Neural progenitor cell (in vitro differentiated cells): ENCODE measurements around the gene CORT. TPM values are rescaled to one million over a fixed set of nuclear protein-coding genes. Genes with fewer than 3 reads are reported as not detected.
"Not testable (repeated sequence)": the region's sequence is repeated elsewhere in the genome, so short reads cannot be mapped to it uniquely, and the experiment has no call there.

Experiments used
- DNase-seq: peaks from one replicate; pipeline ENCODE4 v3.0.0-alpha.2; 2016; ENCODE audit warnings: low spot score
- H2AFZ ChIP-seq: fragments of 200-600 bp; sonication (generic); replicated peaks from 2 replicates; pipeline ENCODE4 v1.6.1; 2016; ENCODE audit warnings: antibody characterized with exemption
- H3F3A ChIP-seq: fragments of 200-600 bp; sonication (generic); 2 replicates; pipeline ENCODE4 v1.6.1; 2016; ENCODE audit warnings: antibody characterized with exemption, low read depth
- H3K27ac ChIP-seq: fragments of 200-600 bp; sonication (generic); 2 replicates; pipeline ENCODE4 v1.5.1; 2016; ENCODE audit warnings: mild to moderate bottlenecking
- H3K27me3 ChIP-seq: fragments of 200-600 bp; sonication (generic); 2 replicates; pipeline ENCODE4 v1.6.1; 2016; ENCODE audit warnings: mild to moderate bottlenecking, moderate library complexity
- H3K36me3 ChIP-seq: fragments of 200-600 bp; sonication (generic); 2 replicates; pipeline ENCODE4 v1.5.1; 2016
- H3K4me1 ChIP-seq: fragments of 200-600 bp; sonication (generic); 2 replicates; pipeline ENCODE4 v1.6.1; 2016; ENCODE audit warnings: mixed run types
- H3K4me2 ChIP-seq: fragments of 200-600 bp; sonication (generic); 2 replicates; pipeline ENCODE4 v1.6.1; 2016
- H3K4me3 ChIP-seq: fragments of 200-600 bp; sonication (generic); 2 replicates; pipeline ENCODE4 v1.5.1; 2016
- H3K79me2 ChIP-seq: fragments of 200-600 bp; sonication (generic); 2 replicates; pipeline ENCODE4 v1.6.1; 2016; ENCODE audit warnings: low read depth
- H3K9ac ChIP-seq: fragments of 200-600 bp; sonication (generic); 2 replicates; pipeline ENCODE4 v1.6.1; 2016
- H3K9me3 ChIP-seq: fragments of 200-600 bp; sonication (generic); 2 replicates; pipeline ENCODE4 v1.5.1; 2016; ENCODE audit warnings: low read depth
- H4K20me1 ChIP-seq: fragments of 200-600 bp; sonication (generic); 2 replicates; pipeline ENCODE4 v1.6.1; 2016; ENCODE audit warnings: low read depth
- H3K27ac Mint-ChIP-seq: 3 replicates; pipeline ENCODE4 v1.8.0; 2021; ENCODE audit warnings: mixed read lengths
- H3K27me3 Mint-ChIP-seq: 2 replicates; pipeline ENCODE4 v1.8.0; 2022; ENCODE audit warnings: low read depth, mild to moderate bottlenecking, inconsistent platforms, moderate library complexity, mixed read lengths; ENCODE audit not compliant: insufficient read depth
- H3K36me3 Mint-ChIP-seq: 3 replicates; pipeline ENCODE4 v1.8.0; 2021; ENCODE audit warnings: mixed read lengths
- H3K4me1 Mint-ChIP-seq: 3 replicates; pipeline ENCODE4 v1.8.0; 2021; ENCODE audit warnings: mixed read lengths
- H3K4me3 Mint-ChIP-seq: 3 replicates; pipeline ENCODE4 v1.8.0; 2021; ENCODE audit warnings: mild to moderate bottlenecking, moderate library complexity, mixed read lengths
- H3K9me3 Mint-ChIP-seq: 3 replicates; pipeline ENCODE4 v1.8.0; 2020; ENCODE audit warnings: mixed read lengths
- CTCF ChIP-seq: fragments of 200-600 bp; sonication (generic); IDR thresholded peaks from 2 replicates; pipeline ENCODE4 v1.5.1; 2017; ENCODE audit warnings: antibody characterized with exemption, mild to moderate bottlenecking
- EZH2 ChIP-seq: fragments of 200-600 bp; sonication (generic); IDR thresholded peaks from 2 replicates; pipeline ENCODE4 v1.6.1; 2017; ENCODE audit warnings: antibody characterized with exemption, mild to moderate bottlenecking, moderate library complexity
- EZH2phosphoT487 ChIP-seq: fragments of 200-600 bp; sonication (generic); IDR thresholded peaks from 2 replicates; pipeline ENCODE4 v1.6.1; 2017; ENCODE audit warnings: antibody characterized with exemption
- total RNA-seq: library from RNA; depleted of rRNA; stranded (reverse); fragments of >200 nt; gene quantifications from 2 replicates; pipeline ENCODE4 v1.2.3, GENCODE V29; 2015; ENCODE audit warnings: low replicate concordance

CORT gene
- total RNA-seq, 1 donor from 2014 or later: not detected

DNA sequence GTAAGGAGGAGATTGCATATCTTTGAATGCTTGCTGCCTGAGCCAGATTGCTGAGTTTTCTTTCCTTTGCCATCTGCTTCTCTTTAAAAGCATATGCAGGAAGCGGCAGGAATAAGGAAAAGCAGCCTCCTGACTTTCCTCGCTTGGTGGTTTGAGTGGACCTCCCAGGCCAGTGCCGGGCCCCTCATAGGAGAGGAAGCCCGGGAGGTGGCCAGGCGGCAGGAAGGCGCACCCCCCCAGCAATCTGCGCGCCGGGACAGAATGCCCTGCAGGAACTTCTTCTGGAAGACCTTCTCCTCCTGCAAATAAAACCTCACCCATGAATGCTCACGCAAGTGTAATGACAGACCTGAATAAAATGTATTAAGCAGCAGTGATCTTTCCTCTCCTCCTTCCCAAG is 1.5 kb downstream of the CORT start:
- peak; percentile 23 for DNase-seq
- H3K36me3 ChIP-seq: no peaks in the 10 kb centered on the region
- H3K4me2 ChIP-seq: peak overlapping the region; percentile 28
- H3K4me3 ChIP-seq: no peak overlapping the region
- H3K79me2 ChIP-seq: no peaks in the 10 kb centered on the region
- H3K27me3 ChIP-seq: no peaks in the 10 kb centered on the region
- peaks cover 5% of the 10 kb centered on the region for H3K27me3 Mint-ChIP-seq
- H3F3A ChIP-seq: peaks cover 5% of the 10 kb centered on the region
- peaks cover 24% of the 10 kb centered on the region for H3K4me1 Mint-ChIP-seq
- H3K27ac Mint-ChIP-seq: no peak overlapping the region
- no peak overlapping the region for H3K9ac ChIP-seq
- H3K4me3 Mint-ChIP-seq: no peak overlapping the region
- H3K9me3 ChIP-seq: no peaks in the 10 kb centered on the region
- peaks cover 2% of the 10 kb centered on the region for H3K9me3 Mint-ChIP-seq
- peaks cover 24% of the 10 kb centered on the region for H3K4me1 ChIP-seq
- peaks cover 7% of the 10 kb centered on the region for H3K36me3 Mint-ChIP-seq
- H2AFZ ChIP-seq: no peak overlapping the region
- H3K27ac ChIP-seq: no peak overlapping the region
- H4K20me1 ChIP-seq: no peaks in the 10 kb centered on the region
- no peak for TF ChIP-seq CTCF
- TF ChIP-seq EZH2phosphoT487: no peak
- no peak for TF ChIP-seq EZH2

DNA sequence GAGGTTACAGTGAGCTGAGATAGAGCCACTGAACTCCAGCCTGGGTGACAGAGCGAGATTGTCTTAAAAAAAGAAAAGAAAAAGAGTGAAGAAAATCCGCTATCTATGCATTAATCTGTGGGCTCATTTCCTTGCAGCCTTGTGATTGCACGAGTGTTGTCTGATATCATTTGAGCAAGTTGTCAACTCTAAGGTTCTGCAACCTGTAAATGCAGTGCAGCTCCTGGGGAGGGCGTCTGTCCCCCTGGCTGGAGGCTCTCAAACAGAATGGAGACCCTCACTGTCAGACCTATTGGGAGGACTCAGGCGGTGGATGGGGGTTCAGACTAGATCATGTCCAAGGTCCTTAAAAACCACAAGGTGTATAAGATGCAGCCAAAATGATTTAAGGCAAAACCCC is 6.2 kb downstream of the CORT start:
- Histone ChIP-seq H3K4me2 (no peak overlapping the region), H3K79me2 (no peaks in the 10 kb centered on the region), H3K9ac (no peak overlapping the region), H3K27ac (no peak overlapping the region), H3K36me3 (no peaks in the 10 kb centered on the region), H4K20me1 (no peaks in the 10 kb centered on the region), H3K9me3 (no peaks in the 10 kb centered on the region), H3K4me3 (no peak overlapping the region), H3K4me1 (peaks cover 9% of the 10 kb centered on the region), H3K27me3 (no peaks in the 10 kb centered on the region), H2AFZ (no peak overlapping the region), H3F3A (peaks cover 10% of the 10 kb centered on the region)
- Mint-ChIP-seq H3K27ac (no peak overlapping the region), H3K4me3 (no peak overlapping the region), H3K27me3 (peaks cover 2% of the 10 kb centered on the region), H3K36me3 (peaks cover 8% of the 10 kb centered on the region), H3K4me1 (peaks cover 14% of the 10 kb centered on the region), H3K9me3 (peaks cover 2% of the 10 kb centered on the region)
- TF ChIP-seq CTCF (peak; percentile 25), EZH2 (no peak), EZH2phosphoT487 (no peak)
- no peak for DNase-seq

DNA sequence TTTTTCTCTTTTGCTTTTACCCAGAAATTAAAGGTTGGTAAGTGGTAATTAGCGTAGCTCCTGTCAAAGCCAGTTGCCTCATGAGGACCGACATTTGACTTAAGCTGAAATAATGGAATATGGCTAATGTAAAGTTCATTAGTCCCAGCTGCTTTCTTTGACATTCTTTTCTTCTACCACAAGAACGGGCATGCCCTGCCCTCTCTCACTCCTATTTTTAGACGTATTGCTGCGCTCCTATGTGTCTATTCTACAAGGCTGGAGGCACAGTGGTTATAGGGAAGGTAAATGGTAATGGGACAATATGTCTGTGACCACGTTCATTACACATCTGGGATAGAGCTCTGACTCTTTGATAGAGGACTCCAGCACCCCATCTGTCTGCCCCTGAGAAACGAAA is 6.8 kb downstream of the CORT start:
- Mint-ChIP-seq H3K27me3 (peaks cover 2% of the 10 kb centered on the region), H3K27ac (no peak overlapping the region), H3K4me1 (peaks cover 8% of the 10 kb centered on the region), H3K4me3 (no peak overlapping the region), H3K36me3 (peaks cover 14% of the 10 kb centered on the region), H3K9me3 (peaks cover 2% of the 10 kb centered on the region)
- no peaks in the 10 kb centered on the region for H3K36me3 ChIP-seq
- no peaks in the 10 kb centered on the region for H3K27me3 ChIP-seq
- H3K79me2 ChIP-seq: no peaks in the 10 kb centered on the region
- H3K9ac ChIP-seq: no peak overlapping the region
- H3K4me1 ChIP-seq: peaks cover 3% of the 10 kb centered on the region
- H2AFZ ChIP-seq: no peak overlapping the region
- no peaks in the 10 kb centered on the region for H4K20me1 ChIP-seq
- no peak overlapping the region for H3K4me2 ChIP-seq
- peak overlapping the region; percentile 21 for H3K27ac ChIP-seq
- no peak overlapping the region for H3K4me3 ChIP-seq
- H3K9me3 ChIP-seq: no peaks in the 10 kb centered on the region
- no peak for DNase-seq
- TF ChIP-seq EZH2phosphoT487 (no peak), EZH2 (no peak), CTCF (no peak)
- H3F3A ChIP-seq: peaks cover 9% of the 10 kb centered on the region

- DNase-seq, H3K9me3 ChIP-seq: not testable (repeated sequence)
Observed at GRCh38 chr1:10457462-10457861, 7.6 kb downstream of the CORT start.

More at GRCh38 chr1:10457462-10457861, 7.6 kb downstream of the CORT start:
- not testable (repeated sequence) for H3K4me3 Mint-ChIP-seq, H3F3A ChIP-seq, H3K27me3 Mint-ChIP-seq, H3K4me3 ChIP-seq, H3K9ac ChIP-seq, H4K20me1 ChIP-seq, H3K4me2 ChIP-seq, H3K9me3 Mint-ChIP-seq, H3K36me3 ChIP-seq, H2AFZ ChIP-seq, H3K4me1 ChIP-seq, H3K27ac ChIP-seq, H3K79me2 ChIP-seq, H3K27ac Mint-ChIP-seq, H3K27me3 ChIP-seq, H3K4me1 Mint-ChIP-seq
- peaks cover 18% of the 10 kb centered on the region for H3K36me3 Mint-ChIP-seq
